ENCODE measurements around the gene CSNK1A1. TPM values are rescaled to one million over a fixed set of nuclear protein-coding genes. Genes with fewer than 3 reads are reported as not detected.

The CSNK1A1 gene
- total RNA-seq, 2 experiments from 2014 or later, result 176 to 187 TPM

DNA sequence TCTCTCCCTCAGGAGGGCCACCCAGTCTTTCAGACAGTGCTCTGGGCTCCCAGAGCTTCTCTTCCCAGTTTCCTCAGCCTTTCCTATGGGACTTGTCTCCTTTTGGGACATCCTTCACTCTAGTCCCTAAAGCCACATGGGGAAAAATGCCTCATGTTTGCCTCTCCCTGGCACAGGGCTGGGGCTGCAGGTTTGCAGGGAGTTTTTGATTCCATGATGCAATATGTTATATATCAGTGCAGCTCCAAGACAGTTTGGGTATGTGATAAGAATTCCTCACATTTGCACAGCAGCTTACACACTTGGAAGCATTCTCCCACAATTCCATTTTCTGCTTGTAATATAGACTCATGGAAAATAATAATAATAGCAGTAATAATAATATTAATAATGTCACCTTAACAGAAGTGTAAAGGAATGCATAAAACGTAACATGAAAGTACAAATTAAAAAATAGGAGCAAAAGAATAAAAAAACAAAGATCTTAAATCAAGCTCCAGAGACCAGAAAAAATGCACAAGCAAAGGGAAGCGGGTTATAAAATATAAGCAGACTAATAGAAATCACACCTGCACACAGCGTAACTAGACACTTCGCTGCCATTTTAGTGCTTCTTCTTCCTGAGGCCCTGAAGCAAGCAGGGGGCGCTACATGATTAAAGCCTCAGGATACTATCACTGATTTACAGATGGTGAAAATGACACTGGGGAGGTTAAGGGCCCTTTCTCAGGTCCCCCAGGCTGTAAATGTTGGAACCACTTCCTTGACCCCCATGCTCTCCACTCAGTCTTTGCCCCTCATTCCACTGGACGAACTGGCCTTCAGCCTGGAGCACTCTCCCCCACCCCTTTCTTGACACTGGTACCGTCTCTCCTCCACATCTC lies 102.2 kb downstream of the CSNK1A1 start:
- intact Hi-C loops (cut with micrococcal nuclease; ENCODE audit: unreplicated experiment), result no loop called here
- peak; percentile 47 for DNase-seq (ENCODE audit: low spot score)
- Histone ChIP-seq H4K20me1 (ENCODE audit: insufficient read depth, low read length) (no peaks in the 10 kb centered on the region), H3K4me2 (ENCODE audit: low read length) (no peak overlapping the region), H2AFZ (ENCODE audit: low read length) (no peak overlapping the region), H3K9me3 (ENCODE audit: low read length) (no peaks in the 10 kb centered on the region), H3K9me2 (ENCODE audit: insufficient read depth, low read length) (no peaks in the 10 kb centered on the region), H3K27ac (ENCODE audit: low read depth, low read length, poor library complexity, severe bottlenecking) (no peak overlapping the region), H3K4me1 (ENCODE audit: insufficient read depth, low read length, poor library complexity, severe bottlenecking) (peaks cover 8% of the 10 kb centered on the region), H3K4me3 (ENCODE audit: low read depth, low read length, poor library complexity, severe bottlenecking) (no peak overlapping the region), H3K36me3 (ENCODE audit: insufficient read depth, low read length) (no peaks in the 10 kb centered on the region), H3K79me2 (ENCODE audit: insufficient read depth, low read depth, low read length) (no peaks in the 10 kb centered on the region)
- BruUV-seq (replicated peaks), result no TSS peak
- POLR2A ChIA-PET, result interaction anchor here (0.7 kb wide), 1 partner anchor 232 kb away, joined by 11 read pairs; no protein-coding TSS in a partner anchor
- TF ChIP-seq, protein P1, sequence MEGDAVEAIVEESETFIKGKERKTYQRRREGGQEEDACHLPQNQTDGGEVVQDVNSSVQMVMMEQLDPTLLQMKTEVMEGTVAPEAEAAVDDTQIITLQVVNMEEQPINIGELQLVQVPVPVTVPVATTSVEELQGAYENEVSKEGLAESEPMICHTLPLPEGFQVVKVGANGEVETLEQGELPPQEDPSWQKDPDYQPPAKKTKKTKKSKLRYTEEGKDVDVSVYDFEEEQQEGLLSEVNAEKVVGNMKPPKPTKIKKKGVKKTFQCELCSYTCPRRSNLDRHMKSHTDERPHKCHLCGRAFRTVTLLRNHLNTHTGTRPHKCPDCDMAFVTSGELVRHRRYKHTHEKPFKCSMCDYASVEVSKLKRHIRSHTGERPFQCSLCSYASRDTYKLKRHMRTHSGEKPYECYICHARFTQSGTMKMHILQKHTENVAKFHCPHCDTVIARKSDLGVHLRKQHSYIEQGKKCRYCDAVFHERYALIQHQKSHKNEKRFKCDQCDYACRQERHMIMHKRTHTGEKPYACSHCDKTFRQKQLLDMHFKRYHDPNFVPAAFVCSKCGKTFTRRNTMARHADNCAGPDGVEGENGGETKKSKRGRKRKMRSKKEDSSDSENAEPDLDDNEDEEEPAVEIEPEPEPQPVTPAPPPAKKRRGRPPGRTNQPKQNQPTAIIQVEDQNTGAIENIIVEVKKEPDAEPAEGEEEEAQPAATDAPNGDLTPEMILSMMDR (conservative IDR thresholded peaks at IDR 0.05; ENCODE audit: low read length), result peak; percentile 74
- TF ChIP-seq EZH2phosphoT487 (IDR thresholded peaks at IDR 0.05; ENCODE audit: borderline replicate concordance, low read depth, low read length), result no peak
- CTCF ChIA-PET (ENCODE audit: unreplicated experiment), result no interaction called here

DNA sequence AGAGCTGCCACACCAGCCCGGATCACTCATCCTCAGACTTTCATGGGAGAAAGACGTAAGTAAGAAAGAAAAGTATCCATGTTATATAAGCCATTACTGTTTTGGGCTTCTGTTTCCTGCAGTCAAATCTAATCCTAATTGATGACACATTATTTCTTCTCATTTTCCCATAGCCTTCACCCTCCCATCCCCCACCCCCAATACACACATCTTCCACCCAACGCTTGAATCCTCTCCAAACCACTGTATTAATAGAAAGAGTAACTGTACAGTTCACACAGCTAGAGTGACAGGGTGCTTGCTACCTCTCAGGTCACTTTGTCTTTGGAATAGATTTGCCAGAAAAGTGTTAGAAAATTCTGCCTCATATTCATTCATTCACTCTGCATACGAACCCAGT lies 102.8 kb downstream of the CSNK1A1 start:
- no peaks in the 10 kb centered on the region for H3K79me2 ChIP-seq (ENCODE audit: insufficient read depth, low read depth, low read length)
- no peaks in the 10 kb centered on the region for H3K36me3 ChIP-seq (ENCODE audit: insufficient read depth, low read length)
- no TSS peak for BruUV-seq (replicated peaks)
- H3K27ac ChIP-seq (ENCODE audit: low read depth, low read length, poor library complexity, severe bottlenecking), result no peak overlapping the region
- H3K9me3 ChIP-seq (ENCODE audit: low read length), result no peaks in the 10 kb centered on the region
- ChIA-PET CTCF (ENCODE audit: unreplicated experiment) (no interaction called here), POLR2A (interaction anchor here (0.7 kb wide), 1 partner anchor 233 kb away, joined by 11 read pairs; no protein-coding TSS in a partner anchor)
- H3K4me2 ChIP-seq (ENCODE audit: low read length), result no peak overlapping the region
- DNase-seq (ENCODE audit: low spot score), result no peak
- intact Hi-C loops (cut with micrococcal nuclease; ENCODE audit: unreplicated experiment), result no loop called here
- peaks cover 8% of the 10 kb centered on the region for H3K4me1 ChIP-seq (ENCODE audit: insufficient read depth, low read length, poor library complexity, severe bottlenecking)
- H2AFZ ChIP-seq (ENCODE audit: low read length), result no peak overlapping the region
- no peaks in the 10 kb centered on the region for H3K9me2 ChIP-seq (ENCODE audit: insufficient read depth, low read length)
- no peak overlapping the region for H3K4me3 ChIP-seq (ENCODE audit: low read depth, low read length, poor library complexity, severe bottlenecking)
- TF ChIP-seq, protein P1 (conservative IDR thresholded peaks at IDR 0.05; ENCODE audit: low read length), result no peak
- TF ChIP-seq EZH2phosphoT487 (IDR thresholded peaks at IDR 0.05; ENCODE audit: borderline replicate concordance, low read depth, low read length), result no peak
- H4K20me1 ChIP-seq (ENCODE audit: insufficient read depth, low read length), result no peaks in the 10 kb centered on the region
